ENCODE measurements around the gene RPS27L.

GRCh38 chr15:63188926-63189871 is 31.9 kb upstream of the RPS27L start, which contains the start of gene RAB8B:
- TF ChIP-seq CTCF (conservative IDR thresholded peaks at IDR 0.05) (no peak), EZH2 (IDR thresholded peaks at IDR 0.05; ENCODE audit: low read depth) (no peak)
